ENCODE measurements around the gene STAM2.
A peak's percentile ranks its signal among the peaks of the same experiment; 100 is the strongest.

STAM2 gene

GRCh38 chr2:152083202-152083875 lies 92.2 kb downstream of the STAM2 start:
- H3K4me3 ChIP-seq: no peak overlapping the region
- H3K27ac ChIP-seq: no peak overlapping the region

GRCh38 chr2:152078662-152079061 lies 96.9 kb downstream of the STAM2 start:
- Histone ChIP-seq H3K4me3 (no peak overlapping the region), H3K27ac (no peak overlapping the region)

- Histone ChIP-seq H3K27ac (no peak overlapping the region), H3K4me3 (no peak overlapping the region)
These were observed 97.5 kb downstream of the STAM2 start for GRCh38 chr2:152078023-152078422.

- Histone ChIP-seq H3K27ac (no peak overlapping the region), H3K4me3 (no peak overlapping the region)
These were observed 100.0 kb downstream of the STAM2 start for GRCh38 chr2:152075461-152076050.

GRCh38 chr2:152072011-152072410 lies 103.6 kb downstream of the STAM2 start:
- Histone ChIP-seq H3K27ac (no peak overlapping the region), H3K4me3 (no peak overlapping the region)

- no peak overlapping the region for H3K4me3 ChIP-seq
- H3K27ac ChIP-seq: no peak overlapping the region
These were observed 104.0 kb downstream of the STAM2 start for GRCh38 chr2:152071518-152071917.

GRCh38 chr2:152071092-152071491 lies 104.5 kb downstream of the STAM2 start:
- Histone ChIP-seq H3K4me3 (no peak overlapping the region), H3K27ac (no peak overlapping the region)

- H3K27ac ChIP-seq: peak overlapping the region in 3 of 21 experiments; percentile 23 to 70 (median 33)
These were observed 107.3 kb downstream of the STAM2 start for GRCh38 chr2:152068226-152068625.

GRCh38 chr2:152067823-152068222 lies 107.7 kb downstream of the STAM2 start:
- Histone ChIP-seq H3K4me3 (no peak overlapping the region), H3K27ac (peak overlapping the region in 3 of 21 experiments; percentile 23 to 70 (median 33))

More at GRCh38 chr2:152068226-152068625, 107.3 kb downstream of the STAM2 start:
- H3K4me3 ChIP-seq: no peak overlapping the region
